ENCODE data around the gene KRIT1.
"Not testable (repeated sequence)": the region's sequence is repeated elsewhere in the genome, so short reads cannot be mapped to it uniquely, and the experiment has no call there.

The KRIT1 gene

DNA sequence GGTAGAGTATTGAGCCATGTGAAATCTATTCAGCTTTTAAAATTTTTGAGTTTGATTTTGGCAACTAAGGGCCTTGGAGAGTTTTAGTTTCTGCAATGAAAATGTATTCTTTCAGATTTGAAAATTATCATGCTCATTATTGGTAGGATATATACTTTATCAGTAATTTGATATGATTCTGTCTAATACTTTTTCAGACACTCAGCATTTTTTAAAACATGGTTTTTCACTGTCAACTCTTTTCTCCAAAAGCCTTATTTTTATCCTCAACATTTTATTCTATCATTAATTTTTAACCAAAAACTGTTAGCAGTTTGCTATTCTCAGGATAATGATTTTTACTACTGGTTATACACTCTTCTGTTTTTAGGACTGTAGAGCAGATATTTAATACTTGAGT, 4.9 kb upstream of the KRIT1 start:
- no peak for DNase-seq (ENCODE audit: low spot score)
- FAIRE-seq = no peak

DNA sequence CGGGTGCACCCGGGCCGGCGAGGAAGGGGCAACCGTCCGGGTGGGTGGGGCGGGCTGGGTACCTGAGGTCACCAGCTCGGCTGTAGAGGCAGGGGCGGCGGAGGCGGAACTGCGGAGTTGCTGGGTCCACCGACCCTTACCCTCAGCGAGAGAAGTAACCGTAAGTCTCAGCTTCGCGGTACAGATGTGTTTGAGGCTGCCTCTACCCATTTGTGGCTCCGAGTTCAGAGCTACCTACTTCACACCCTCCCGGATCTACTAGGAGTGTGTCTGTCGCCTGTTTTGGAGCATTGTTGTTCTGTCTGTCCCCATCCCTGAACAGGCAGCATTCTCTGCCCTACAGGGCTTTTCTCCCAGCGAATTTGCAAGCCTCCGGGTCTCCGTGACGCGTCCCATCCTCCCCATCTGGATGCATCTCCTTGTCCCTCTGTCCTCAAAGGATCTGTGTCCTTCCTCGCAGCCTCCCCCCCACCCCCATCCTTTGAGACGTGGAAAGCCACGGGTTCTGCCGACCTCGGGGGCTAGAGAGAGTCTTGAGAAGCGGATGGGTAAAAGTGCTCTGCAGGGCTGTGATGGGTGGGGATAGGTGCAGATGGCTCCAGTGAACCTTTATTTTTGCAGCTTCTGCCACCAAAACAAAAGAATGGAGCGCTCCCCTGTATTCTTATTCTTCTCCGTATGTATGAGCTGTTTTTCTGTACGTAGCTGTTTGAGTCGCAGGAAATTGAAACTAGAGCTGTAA, 817 bp upstream of the KRIT1 start:
- FAIRE-seq (no peak), DNase-seq (ENCODE audit: low spot score) (peak; percentile 53)

DNA sequence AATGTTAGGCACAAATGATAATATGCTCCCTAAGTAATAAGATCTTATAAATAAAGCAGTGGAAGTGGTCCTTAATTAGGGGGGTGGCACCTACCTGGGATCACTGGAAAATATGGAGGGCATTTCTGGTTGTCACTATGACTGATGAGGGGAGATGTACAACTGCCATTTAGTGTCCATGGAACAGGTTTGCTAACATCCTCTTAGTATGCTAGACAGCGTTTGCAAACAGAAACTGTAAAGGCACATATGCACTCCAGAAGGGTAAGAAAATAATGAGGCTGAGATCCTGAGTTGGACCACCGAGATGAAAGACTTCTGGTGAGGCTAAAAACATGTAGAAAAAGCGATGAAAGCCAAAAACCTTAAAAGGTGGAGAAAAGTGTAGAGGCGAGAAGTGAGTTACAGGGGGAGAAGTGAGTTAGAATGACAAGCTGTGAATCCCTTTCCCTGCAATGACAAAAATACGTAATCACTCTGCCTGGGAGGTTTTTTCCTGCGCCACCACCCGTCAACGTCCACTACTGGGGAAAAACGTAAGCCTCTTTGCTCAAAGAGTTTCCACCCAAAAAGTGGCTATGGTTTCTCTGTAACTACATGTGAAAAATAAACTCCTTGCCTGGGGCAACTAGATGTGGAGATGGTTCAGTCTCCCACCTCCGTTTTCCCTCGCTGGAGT, 767 bp downstream of the KRIT1 start:
- FAIRE-seq = no peak
- no peak for DNase-seq (ENCODE audit: low spot score)

DNA sequence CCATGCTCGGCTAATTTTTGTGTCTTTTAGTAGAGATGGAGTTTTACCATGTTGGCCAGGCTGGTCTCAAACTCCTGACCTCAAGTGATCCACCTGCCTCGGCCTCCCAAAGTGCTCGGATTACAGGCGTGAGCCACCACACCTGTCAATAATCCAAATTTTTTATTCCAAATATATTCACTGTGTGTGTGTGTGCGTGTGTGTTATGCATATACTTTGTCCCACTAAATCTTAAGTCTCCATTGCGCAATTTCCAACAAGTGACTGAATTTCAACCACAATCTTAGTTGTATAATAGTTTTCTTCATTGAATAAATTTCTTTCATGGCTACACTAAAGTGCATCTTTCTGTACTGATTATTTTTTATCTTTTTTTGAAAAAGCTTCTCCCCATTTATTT, 2.7 kb downstream of the KRIT1 start:
- FAIRE-seq (no peak), DNase-seq (ENCODE audit: low spot score) (no peak)

DNA sequence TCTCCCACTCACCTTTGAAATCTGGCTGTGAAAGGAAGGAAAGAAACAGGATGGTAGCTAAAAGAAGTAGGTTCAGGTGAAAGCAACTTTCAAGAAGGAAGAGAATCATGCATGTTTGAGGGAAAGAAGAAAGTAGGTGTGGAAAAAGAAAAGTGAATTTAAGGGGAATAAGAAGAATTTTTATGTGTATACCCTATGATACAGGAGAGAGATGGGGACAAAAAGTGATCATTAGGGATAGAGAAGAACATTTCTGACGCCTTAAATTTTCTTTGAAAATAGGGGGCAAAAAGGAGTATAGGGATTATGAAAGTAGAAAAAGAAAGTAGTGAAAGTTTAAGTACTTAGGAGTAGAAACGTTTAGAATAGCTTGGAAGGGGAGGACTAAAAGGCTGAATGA, 15.2 kb downstream of the KRIT1 start:
- FAIRE-seq (no peak), DNase-seq (ENCODE audit: low spot score) (no peak)

DNA sequence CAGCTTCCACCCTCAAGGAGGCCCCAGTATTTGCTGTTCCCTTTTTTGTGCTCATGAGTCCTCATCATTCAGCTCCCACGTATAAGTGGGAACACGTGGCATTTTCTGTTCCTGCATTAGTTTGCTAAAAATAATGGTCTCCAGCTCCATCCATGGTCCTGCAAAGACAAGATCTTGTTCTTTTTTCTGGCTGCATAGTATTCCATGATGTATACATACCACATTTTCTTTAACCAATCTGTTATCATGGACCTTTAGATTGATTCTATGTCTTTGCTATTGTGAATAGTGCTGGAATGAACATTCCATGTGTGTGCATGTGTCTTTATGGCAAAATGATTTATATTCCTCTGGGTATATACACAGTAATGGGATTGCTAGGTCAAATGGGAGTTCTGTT, 17.0 kb downstream of the KRIT1 start:
- FAIRE-seq (no peak), DNase-seq (ENCODE audit: low spot score) (no peak)

DNA sequence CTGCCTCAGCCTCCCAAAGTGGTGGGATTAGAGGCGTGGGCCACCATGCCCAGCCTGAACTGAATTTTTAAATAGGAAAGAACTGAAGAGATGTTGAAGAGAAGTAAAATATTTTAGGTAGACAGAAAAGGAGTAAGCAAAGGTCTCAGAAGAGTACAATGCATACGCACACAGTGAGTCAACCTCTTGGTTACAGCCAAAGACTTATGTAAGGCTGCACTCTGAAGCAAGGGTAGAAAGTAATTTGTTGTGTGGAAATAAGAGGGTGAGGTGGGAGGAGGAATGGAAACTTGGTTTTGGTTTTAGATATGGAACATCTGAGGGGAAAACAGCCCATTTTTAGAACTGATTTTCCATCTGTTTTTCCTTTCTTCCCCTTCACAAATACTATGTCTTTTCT, 17.6 kb downstream of the KRIT1 start:
- FAIRE-seq = no peak
- DNase-seq (ENCODE audit: low spot score) = no peak

DNA sequence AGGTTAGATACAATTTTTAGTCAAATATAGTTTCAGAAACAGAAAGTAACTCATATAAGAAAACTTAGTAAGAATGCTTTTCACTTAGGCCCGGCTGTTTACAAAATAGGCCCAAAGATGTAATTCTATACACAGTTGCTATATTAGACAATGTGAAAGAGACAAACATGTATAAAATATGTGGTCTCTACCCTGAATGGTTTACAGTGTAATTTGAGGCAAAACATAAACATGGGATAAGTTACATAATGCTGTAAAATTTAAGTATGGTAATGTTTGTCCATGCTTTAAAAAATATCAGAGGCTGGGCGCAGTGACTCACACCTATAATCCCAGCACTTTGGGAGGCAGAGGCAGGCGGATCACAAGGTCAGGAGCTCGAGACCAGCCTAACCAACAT, 18.7 kb downstream of the KRIT1 start:
- no peak for FAIRE-seq

DNA sequence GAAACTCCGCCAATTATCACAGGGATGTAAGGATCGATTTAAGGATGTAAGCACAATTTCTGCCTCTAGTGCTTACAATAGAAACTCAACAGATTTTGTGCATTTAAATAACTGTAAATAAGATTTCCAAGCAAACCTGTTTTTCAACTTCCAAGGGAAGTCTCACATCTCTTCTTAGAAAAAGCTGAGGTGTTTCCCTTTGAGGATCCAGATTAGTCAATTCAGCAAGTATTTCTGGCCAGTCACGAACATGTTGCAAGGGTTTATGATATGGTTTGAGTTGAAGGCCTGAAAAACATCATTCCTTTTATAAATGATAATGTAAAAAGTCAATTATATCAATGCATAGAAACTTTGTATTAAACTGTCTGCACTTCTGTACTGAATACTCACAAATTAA, 23.9 kb downstream of the KRIT1 start:
- no peak for DNase-seq (ENCODE audit: low spot score)
- no peak for FAIRE-seq

More for the DNA sequence above, 18.7 kb downstream of the KRIT1 start:
- no peak for DNase-seq (ENCODE audit: low spot score)

DNA sequence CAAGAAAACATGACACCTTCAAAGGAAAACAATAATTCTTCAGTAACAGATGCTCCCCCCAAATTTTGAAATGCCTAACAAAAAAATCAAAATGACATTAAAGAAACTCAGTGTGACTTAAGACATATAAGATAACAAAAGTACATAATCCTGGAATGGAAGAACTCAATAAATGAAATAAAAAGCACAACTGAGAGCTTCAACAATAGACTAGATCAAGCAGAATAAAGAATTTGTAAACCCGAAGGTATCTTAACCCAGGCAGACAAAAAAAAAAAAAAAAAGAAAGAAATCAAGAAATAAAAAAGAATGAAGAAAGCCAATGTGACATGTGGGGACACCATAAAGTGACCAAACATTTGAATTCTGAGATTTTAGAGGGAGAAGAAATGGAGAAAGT, 39.0 kb downstream of the KRIT1 start:
- DNase-seq (ENCODE audit: low spot score) (no peak), FAIRE-seq (no peak)

DNA sequence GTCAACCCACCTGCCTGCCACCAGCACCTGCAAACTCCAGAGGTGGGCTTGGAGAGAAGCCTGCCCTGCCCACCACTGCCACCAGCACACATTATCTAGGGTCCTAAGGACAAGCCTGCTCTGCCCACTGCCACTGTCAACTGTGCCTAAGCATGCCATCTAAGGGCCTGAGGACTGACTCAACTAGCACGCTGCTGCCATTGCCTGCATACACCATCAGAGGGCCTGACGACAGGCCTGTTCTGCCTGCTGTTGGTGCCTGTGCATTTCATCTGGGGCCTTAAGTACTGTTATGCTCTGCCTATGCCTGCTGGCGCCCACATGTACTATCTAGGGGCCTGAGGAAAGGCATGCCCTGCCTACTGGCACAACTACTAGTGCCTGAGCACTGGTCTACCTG, 39.7 kb downstream of the KRIT1 start:
- no peak for FAIRE-seq
- DNase-seq (ENCODE audit: low spot score) = no peak

DNA sequence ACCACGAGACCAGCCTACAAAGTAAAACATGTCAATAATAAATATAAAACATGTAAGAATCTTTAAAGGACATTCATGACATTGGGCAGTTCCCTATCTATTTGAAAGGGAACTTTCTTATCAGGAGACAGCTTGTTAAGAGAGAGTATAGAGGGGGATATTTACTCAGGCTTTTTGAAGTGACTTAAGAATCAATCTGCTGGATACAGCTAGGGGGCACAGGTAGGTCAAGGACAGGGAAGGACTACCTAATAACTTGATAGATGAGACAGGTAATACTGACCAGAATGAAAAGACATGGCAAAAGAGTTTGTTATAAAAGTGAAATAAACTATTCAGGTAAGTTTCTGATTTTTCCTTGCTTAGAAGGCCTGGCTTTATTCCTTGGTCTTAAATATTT, 44.9 kb downstream of the KRIT1 start:
- FAIRE-seq (no peak), DNase-seq (ENCODE audit: low spot score) (no peak)

DNA sequence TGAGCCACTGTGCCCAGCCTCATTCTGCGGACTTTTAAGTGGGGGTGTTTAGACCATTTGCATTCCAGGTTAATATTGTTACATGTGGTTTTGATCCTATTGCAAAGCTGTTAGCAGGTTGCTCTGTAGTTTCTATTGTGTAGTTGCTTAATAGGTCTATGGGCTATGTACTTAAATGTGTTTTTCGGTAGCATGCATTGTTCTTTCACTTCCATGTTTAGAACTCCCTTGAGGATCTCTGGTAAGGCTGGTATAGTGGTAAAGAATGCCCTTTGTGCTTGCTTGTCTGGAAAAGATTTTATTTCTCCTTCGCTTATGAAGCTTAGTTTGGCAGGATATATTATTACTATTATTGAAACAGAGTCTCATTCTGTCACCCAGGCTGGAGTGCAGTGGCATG, 53.4 kb downstream of the KRIT1 start:
- DNase-seq (ENCODE audit: low spot score) = no peak
- no peak for FAIRE-seq

DNA sequence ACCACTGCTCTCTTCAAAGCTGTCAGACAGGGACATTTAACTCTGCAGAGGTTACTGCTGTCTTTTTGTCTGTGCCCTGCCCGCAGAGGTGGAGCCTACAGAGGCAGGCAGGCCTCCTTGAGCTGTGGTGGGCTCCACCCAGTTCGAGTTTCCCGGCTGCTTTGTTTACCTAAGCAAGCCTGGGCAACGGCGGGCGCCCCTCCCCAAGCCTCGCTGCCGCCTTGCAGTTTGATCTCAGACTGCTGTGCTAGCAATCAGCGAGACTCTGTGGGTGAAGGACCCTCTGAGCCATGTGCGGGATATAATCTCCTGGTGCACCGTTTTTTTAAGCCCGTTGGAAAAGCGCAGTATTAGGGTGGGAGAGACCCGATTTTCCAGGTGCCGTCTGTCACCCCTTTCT, 56.5 kb downstream of the KRIT1 start:
- DNase-seq (ENCODE audit: low spot score) = not testable (repeated sequence)

DNA sequence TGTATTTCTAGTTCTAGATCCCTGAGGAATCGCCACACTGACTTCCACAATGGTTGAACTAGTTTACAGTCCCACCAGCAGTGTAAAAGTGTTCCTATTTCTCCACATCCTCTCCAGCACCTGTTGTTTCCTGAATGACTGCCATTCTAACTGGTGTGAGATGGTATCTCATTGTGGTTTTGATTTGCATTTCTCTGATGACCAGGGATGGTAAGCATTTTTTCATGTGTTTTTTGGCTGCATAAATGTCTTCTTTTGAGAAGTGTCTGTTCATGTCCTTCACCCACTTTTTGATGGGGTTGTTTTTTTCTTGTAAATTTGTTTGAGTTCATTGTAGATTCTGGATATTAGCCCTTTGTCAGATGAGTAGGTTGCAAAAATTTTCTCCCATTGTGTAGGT, 61.4 kb downstream of the KRIT1 start:
- not testable (repeated sequence) for FAIRE-seq; DNase-seq (ENCODE audit: low spot score)

More for the DNA sequence above, 56.5 kb downstream of the KRIT1 start:
- FAIRE-seq = not testable (repeated sequence)

DNA sequence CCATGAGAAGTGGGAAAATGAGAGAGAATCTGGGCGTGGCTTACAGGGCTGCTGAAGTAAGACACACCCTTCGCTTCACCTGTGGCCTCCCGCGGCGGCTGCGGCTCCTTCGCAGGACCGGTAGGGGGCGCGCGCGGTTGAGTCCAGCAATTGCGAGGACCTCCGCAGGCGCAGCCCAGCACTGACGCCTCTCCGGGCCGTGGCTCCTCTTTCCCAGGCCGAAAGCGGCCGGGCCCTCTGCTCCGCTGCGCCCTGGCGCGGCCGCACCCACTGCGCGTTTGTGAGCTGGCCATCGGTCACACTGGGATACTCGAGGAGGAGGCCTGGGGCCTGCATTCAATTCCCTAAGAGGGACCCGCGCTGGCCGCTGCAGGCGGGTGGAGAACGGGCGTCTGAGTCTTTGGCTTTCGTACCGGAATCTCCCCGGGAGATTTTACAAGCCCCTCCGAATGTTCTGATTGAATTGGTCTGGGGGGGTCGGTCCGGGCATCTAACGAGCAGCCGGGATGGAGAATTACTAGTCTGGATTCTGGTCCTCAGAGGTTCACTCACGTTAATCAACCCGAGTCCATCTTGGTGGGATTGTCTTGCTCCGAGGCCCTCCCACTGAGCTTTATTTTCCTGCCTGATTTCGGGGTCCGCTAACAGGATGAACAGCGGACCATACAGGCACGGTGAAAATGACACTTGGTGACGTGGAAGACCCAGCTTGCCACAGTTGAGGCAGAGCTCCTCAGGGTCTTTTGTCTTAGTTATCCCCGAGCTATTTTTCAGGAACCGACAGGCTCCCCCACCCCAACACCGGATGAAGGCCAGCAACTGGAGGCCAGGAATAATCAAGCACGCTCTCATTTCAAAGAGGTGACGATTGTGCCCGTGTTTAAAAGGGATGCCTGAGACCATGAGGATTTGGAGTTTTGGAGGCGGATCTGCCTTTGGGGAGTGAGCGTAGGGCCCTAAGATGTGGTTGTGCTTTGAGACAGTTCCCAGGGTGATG, 66.5 kb downstream of the KRIT1 start, which contains the start of gene LRRD1:
TSS of gene LRRD1 (minus strand) at position 215 of the 997 bp plus-strand sequence. CDS start 13,940 bp downstream, outside the sequence.
- peak; percentile 98 for DNase-seq (ENCODE audit: low spot score)
- peak; percentile 95 for FAIRE-seq

DNA sequence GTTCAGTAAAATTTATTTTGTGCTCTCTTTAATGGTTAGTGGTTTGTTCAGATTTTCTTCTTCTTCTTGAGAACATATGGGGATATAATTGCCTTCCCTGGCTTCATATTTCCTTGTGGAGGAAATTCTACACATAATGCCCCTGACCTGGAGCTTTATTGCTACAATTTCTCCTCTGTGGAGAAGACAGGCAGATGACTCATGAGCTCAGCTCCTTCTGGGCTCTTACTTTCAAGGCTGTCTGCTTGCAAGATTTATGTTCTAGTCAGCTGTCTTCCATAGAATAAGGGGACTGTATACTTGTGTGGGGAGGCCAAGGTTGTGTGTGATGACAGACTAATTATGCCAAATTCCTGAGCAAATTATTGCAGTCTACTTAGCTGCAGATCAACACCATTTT, 68.4 kb downstream of the KRIT1 start:
- FAIRE-seq (no peak), DNase-seq (ENCODE audit: low spot score) (no peak)

DNA sequence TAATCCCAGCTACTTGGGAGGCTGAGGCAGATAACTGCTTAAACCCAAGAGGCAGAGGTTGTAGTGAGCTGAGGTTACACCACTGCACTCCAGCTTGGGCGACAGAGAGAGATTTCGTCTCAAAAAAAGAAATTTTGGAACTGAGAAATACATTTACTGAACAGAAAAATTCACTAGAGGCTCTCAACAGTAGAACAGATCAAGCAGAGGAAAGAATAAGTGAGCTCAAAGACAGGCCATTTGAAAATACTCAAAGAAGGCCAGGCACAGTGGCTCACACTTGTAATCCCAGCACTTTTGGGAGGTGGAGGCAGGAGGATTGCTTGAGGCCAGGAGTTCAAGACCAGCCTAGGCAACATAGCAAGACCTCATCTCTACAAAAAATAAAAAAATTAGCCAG, 76.2 kb downstream of the KRIT1 start:
- not testable (repeated sequence) for DNase-seq (ENCODE audit: low spot score); FAIRE-seq

DNA sequence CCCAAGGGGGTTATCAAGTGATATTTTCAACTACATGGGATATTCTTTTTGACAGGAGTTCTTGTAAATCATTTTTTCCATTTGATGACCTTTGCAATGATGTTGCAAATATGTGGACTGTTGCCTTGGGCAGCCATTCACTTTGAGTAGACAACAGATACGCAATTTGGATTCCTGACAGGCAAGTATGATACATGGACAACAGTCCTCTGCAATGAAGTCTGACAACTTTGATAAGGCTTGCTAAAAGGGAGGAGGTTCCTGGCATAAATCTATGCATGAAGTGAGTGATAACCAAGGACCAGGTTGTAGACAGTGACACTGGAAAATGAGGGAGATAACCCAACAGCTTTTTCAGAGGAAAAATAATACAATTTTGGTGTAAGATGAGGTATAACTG, 84.4 kb downstream of the KRIT1 start:
- DNase-seq (ENCODE audit: low spot score) = no peak
- FAIRE-seq = peak; percentile 50

DNA sequence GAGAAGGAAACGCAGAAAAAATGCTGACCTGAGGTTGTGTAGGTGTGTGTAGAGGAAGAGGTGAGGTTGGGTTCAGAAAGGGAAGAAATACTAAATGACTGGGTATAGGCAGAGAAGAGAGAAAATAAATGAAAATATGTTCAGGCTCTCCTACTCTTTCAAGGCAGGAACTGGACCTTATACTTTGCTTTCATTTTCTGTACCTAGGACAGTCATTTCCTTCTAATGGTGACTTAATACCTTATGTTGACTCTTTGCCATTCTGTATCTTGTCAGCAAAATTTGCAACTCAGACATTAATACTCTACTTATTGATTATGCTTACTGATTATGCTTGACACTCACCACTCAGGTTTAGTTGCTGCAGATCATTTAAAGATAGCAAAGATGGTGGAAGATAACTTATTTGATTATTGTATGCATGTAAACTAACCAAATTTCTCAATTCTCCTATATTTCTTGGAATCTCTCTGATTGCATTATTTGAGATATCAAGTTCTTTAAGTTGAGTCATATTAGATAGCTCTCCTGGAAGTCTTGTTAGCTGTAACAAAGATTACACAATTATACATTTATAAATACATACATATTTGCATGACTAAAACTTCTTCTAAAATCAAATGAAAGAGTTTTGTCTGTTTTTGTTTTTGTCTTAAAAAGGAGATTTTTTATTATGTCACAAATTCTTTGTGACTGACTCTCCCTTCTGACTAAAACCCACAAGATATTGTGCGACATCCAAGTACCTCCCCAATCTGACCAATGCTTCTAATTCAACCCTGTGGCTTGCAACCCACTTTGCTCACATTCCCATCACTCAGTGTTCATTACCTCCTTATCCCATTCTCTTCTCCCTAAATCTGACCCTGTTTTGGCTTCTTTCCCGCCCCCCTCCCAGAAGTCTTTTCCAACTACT, 86.8 kb downstream of the KRIT1 start:
- no peak for FAIRE-seq

DNA sequence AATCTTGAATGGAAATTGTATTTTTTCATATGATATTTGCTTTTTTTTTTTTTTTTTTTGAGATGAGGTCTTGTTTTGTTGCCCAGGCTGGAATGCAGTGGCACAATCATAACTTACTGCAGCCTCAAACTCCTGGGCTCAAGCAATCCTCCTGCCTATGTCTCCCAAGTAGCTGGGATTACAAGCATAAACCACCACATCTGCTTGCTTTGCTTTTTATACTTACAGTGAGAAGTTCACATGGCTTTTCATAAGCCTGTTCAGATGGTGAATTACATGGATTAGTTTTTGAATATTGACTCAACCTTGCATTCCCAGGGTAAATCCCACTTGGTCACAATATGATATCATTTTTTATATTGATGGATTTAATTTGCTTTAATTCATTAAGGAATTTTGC, 88.7 kb downstream of the KRIT1 start:
- no peak for FAIRE-seq
- no peak for DNase-seq (ENCODE audit: low spot score)

More for the DNA sequence above, 86.8 kb downstream of the KRIT1 start:
- peak; percentile 56 for DNase-seq (ENCODE audit: low spot score)
